ENCODE data around the gene PSMD11. TPM values are rescaled to one million over a fixed set of nuclear protein-coding genes. Genes with fewer than 3 reads are reported as not detected.
"Not testable (repeated sequence)": the region's sequence is repeated elsewhere in the genome, so short reads cannot be mapped to it uniquely, and the experiment has no call there.

PSMD11 gene
- 100 to 1,000 TPM in 1 of 5 donors, 10 to 100 TPM in 4; 21.0 to 131 (median 36.5) TPM for total RNA-seq
- 10 to 100 TPM; 29.6 to 30.4 (median 30.1) TPM for polyA plus RNA-seq
- long read RNA-seq, donor 1, full-length matches to known transcripts, result 10 of 10 reads
- long read RNA-seq, donor 1, partial matches to known transcripts, result 0 of 10 reads
- long read RNA-seq, donor 1, other reads (novel, unspliced or antisense), result 0 of 10 reads
- long read RNA-seq, donor 2, full-length matches to known transcripts, result 11 of 11 reads
- long read RNA-seq, donor 2, partial matches to known transcripts, result 0 of 11 reads
- long read RNA-seq, donor 2, other reads (novel, unspliced or antisense), result 0 of 11 reads
- long read RNA-seq, donor 3, full-length matches to known transcripts, result 10 of 10 reads
- long read RNA-seq, donor 3, partial matches to known transcripts, result 0 of 10 reads
- long read RNA-seq, donor 3, other reads (novel, unspliced or antisense), result 0 of 10 reads
- long read RNA-seq, donor 4, full-length matches to known transcripts, result 4 of 4 reads
- long read RNA-seq, donor 4, partial matches to known transcripts, result 0 of 4 reads
- long read RNA-seq, donor 4, other reads (novel, unspliced or antisense), result 0 of 4 reads
- long read RNA-seq, donor 5, full-length matches to known transcripts, result 22 of 22 reads
- long read RNA-seq, donor 5, partial matches to known transcripts, result 0 of 22 reads
- long read RNA-seq, donor 5, other reads (novel, unspliced or antisense), result 0 of 22 reads
- long read RNA-seq, donor 6, full-length matches to known transcripts, result 33 of 39 reads
- long read RNA-seq, donor 6, partial matches to known transcripts, result 6 of 39 reads
- long read RNA-seq, donor 6, other reads (novel, unspliced or antisense), result 0 of 39 reads
- long read RNA-seq, donor 7, full-length matches to known transcripts, result 20 of 29 reads
- long read RNA-seq, donor 7, partial matches to known transcripts, result 9 of 29 reads
- long read RNA-seq, donor 7, other reads (novel, unspliced or antisense), result 0 of 29 reads
- long read RNA-seq, donor 8, full-length matches to known transcripts, result 10 of 10 reads
- long read RNA-seq, donor 8, partial matches to known transcripts, result 0 of 10 reads
- long read RNA-seq, donor 8, other reads (novel, unspliced or antisense), result 0 of 10 reads
- long read RNA-seq, donor 9, full-length matches to known transcripts, result 13 of 13 reads
- long read RNA-seq, donor 9, partial matches to known transcripts, result 0 of 13 reads
- long read RNA-seq, donor 9, other reads (novel, unspliced or antisense), result 0 of 13 reads
- long read RNA-seq, donor 10, full-length matches to known transcripts, result 3 of 3 reads
- long read RNA-seq, donor 10, partial matches to known transcripts, result 0 of 3 reads
- long read RNA-seq, donor 10, other reads (novel, unspliced or antisense), result 0 of 3 reads

DNA sequence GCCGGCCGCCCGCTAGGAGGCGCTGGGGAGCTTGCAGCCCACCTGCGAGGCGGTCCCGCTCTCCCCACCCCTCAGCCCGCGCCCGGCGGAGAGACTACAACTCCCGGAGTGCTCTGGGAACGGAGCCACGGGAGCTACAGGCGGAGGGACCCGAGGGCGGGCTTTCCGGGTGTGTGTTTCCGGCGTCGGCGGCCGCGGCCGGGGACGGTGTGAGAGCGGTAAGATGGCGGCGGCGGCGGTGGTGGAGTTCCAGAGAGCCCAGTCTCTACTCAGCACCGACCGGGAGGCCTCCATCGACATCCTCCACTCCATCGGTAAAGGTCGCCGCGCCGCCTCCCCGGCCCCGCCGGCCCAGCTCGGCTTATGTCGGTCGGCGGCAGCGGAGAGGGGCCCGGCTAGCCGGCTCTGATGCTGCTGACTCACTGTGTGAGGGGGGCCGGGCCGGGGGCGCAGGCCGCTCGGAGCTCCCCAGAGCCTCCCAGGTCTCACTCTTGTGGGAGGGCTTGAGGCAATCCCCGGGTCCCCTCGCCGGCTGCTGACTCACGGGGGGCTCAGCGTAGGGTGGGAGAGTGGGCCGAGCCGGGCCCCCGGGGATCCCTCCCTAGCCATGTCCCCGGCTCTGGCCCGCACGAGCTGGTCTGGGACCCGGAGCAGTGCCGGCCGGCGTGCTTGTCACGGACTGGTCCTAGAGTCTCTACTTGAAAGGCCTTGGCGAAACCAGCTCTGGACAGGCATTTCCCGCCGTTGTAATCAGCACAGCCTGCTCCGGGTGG, at the start of gene PSMD11:
PSMD11 (plus strand) TSS at position 210 of the 773 bp plus-strand sequence; CDS start at position 224, 14 bp downstream.
- intact Hi-C loops (cut with DNase I; ENCODE audit: low total_unique reads), result no loop called here
- TF ChIP-seq POLR2AphosphoS5 (IDR thresholded peaks at IDR 0.05), result peak; percentile 60 to 89 (median 64)
- no peak for TF ChIP-seq POLR2A (IDR thresholded peaks at IDR 0.05)
- TF ChIP-seq, protein P1, sequence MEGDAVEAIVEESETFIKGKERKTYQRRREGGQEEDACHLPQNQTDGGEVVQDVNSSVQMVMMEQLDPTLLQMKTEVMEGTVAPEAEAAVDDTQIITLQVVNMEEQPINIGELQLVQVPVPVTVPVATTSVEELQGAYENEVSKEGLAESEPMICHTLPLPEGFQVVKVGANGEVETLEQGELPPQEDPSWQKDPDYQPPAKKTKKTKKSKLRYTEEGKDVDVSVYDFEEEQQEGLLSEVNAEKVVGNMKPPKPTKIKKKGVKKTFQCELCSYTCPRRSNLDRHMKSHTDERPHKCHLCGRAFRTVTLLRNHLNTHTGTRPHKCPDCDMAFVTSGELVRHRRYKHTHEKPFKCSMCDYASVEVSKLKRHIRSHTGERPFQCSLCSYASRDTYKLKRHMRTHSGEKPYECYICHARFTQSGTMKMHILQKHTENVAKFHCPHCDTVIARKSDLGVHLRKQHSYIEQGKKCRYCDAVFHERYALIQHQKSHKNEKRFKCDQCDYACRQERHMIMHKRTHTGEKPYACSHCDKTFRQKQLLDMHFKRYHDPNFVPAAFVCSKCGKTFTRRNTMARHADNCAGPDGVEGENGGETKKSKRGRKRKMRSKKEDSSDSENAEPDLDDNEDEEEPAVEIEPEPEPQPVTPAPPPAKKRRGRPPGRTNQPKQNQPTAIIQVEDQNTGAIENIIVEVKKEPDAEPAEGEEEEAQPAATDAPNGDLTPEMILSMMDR (IDR thresholded peaks at IDR 0.05), result peak in 3 of 7 experiments; percentile 78 to 89 (median 80)
- no peak for TF ChIP-seq EP300 (IDR thresholded peaks at IDR 0.05)
- 0 to 1% (median 1%) methylated on average over 29 to 74 of the region's 74 CpGs for WGBS, 5 donors
- peaks cover 21 to 28% (median 26%) of the 10 kb centered on the region in 4 donors for H3K36me3 ChIP-seq
- H3K27me3 ChIP-seq, result no peaks in the 10 kb centered on the region
- peak within 1 kb of the TSS; percentile 69 to 99 (median 87) for H3K4me3 ChIP-seq
- peak within 1 kb of the TSS; percentile 74 to 91 (median 85) for H3K27ac ChIP-seq
- no peaks in the 10 kb centered on the region for H3K9me3 ChIP-seq
- peaks cover 14 to 32% (median 26%) of the 10 kb centered on the region in 4 donors for H3K4me1 ChIP-seq
- DNase-seq, result peak; percentile 99

DNA sequence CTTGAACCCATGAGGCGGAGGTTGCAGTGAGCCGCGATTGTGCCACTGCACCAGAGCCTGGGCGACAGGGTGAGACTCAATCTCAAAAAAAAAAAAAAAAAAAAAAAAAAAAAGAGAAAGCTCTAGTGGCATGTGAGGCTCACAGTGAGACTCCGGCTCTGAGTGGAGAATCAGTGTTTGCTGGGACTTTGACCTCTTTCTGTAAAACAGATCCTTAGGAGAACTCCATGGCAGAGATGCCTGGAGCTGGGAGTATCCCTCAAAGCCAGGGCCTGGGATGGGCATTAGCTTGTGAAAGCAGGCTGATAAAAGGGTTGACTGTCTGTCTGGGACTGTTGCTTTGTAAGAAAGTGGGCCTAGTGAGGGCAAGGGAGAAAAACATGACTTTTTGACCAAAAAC, 48.0 kb upstream of the PSMD11 start:
- no peaks in the 10 kb centered on the region for H3K4me1 ChIP-seq
- peak in 1 of 2 donors; percentile 11 for DNase-seq
- H3K27me3 ChIP-seq, result no peaks in the 10 kb centered on the region
- H3K4me3 ChIP-seq, result no peak overlapping the region
- 82 to 91% (median 85%) methylated on average over 5 of the region's 5 CpGs for WGBS, 5 donors
- no peaks in the 10 kb centered on the region for H3K36me3 ChIP-seq
- intact Hi-C loops (cut with DNase I; ENCODE audit: low total_unique reads), result no loop called here
- no peaks in the 10 kb centered on the region for H3K9me3 ChIP-seq
- no peak for TF ChIP-seq POLR2AphosphoS5 (IDR thresholded peaks at IDR 0.05)
- TF ChIP-seq, protein P1 (IDR thresholded peaks at IDR 0.05), result no peak
- TF ChIP-seq POLR2A (IDR thresholded peaks at IDR 0.05), result no peak
- TF ChIP-seq EP300 (IDR thresholded peaks at IDR 0.05), result no peak
- H3K27ac ChIP-seq, result no peak overlapping the region

DNA sequence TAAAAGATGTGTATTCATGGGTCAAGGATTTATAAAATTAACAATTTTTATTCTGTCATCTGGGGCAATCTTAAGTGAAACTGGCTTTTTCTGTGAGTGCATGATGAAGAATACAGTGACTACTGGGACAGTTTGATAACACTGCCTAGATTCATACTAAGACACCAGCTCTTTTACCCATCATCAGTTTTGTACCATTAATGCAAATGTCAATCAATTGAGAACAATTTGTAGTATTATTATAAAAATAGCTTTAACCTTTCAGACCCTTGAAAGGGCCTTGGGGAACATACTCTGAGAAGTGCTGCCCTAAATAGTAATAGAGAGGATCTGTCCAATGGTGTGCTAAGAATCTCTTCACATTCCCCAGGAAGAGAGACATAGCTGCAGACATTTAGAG, 45.4 kb upstream of the PSMD11 start:
- no peaks in the 10 kb centered on the region for H3K27me3 ChIP-seq
- H3K36me3 ChIP-seq, result no peaks in the 10 kb centered on the region
- no peaks in the 10 kb centered on the region for H3K9me3 ChIP-seq
- no peak overlapping the region for H3K4me3 ChIP-seq
- no peak for DNase-seq
- no peak for TF ChIP-seq POLR2AphosphoS5 (IDR thresholded peaks at IDR 0.05)
- no peak for TF ChIP-seq EP300 (IDR thresholded peaks at IDR 0.05)
- TF ChIP-seq POLR2A (IDR thresholded peaks at IDR 0.05), result no peak
- TF ChIP-seq, protein P1 (IDR thresholded peaks at IDR 0.05), result no peak
- H3K4me1 ChIP-seq, result no peaks in the 10 kb centered on the region
- H3K27ac ChIP-seq, result no peak overlapping the region
- intact Hi-C loops (cut with DNase I; ENCODE audit: low total_unique reads), result no loop called here

DNA sequence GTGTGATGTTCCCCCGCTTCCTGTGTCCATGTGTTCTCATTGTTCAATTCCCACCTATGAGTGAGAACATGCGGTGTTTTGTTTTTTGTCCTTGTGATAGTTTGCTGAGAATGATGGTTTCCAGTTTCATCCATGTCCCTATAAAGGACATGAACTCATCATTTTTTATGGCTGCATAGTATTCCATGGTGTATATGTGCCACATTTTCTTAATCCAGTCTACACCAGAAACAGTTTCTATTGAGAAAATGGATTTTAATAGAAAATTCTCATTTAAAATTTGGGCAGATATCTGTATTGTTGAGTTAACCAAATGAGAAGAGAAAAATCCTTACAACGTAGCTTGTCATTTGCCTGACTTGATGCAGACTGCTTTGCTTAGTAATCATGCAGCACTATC, 34.2 kb upstream of the PSMD11 start:
- H3K4me3 ChIP-seq; H3K4me1 ChIP-seq; intact Hi-C loops (cut with DNase I; ENCODE audit: low total_unique reads); H3K9me3 ChIP-seq; H3K27ac ChIP-seq; H3K27me3 ChIP-seq; DNase-seq: not testable (repeated sequence)
- 84 to 100% (median 95%) methylated on average over 3 of the region's 3 CpGs for WGBS, 5 donors
- H3K36me3 ChIP-seq, result peaks cover 0 to 18% (median 12%) of the 10 kb centered on the region in 4 donors
